ENCODE measurements around the gene SH3BP1.
"Not testable (repeated sequence)": the region's sequence is repeated elsewhere in the genome, so short reads cannot be mapped to it uniquely, and the experiment has no call there.

Gene SH3BP1

DNA sequence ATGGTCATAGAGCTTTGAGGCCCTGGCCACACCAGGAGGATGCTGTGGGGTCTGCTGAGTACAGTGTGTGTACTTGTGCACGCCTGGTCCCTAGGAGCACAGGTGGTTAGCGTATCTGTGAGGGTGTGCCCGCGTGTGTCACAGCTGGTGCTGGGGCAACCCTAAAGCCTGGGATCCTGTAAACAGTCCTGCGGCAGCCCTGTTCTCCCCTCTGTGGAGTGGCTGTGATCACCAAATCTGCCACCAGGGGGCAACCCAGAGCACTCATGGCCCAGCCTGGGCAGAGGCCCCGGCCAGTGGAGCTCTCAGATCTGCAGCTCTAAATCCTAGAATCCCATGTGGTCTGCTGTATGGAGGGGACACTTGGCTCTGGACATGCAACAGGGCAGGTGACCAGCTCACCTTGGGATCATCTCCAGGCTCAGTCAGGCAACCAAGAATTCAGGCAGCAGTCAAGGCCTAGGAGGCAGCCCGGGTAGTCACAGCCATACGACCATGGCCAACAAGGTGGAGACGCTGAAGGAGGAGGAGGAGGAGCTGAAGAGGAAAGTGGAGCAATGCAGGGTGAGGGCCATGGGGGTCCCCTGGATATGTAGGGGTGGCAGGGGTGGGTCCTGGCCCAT is 3.9 kb downstream of the SH3BP1 start:
- H3K9me3 ChIP-seq (ENCODE audit: control insufficient read depth in 2 of 2, low read length in 2 of 2): no peaks in the 10 kb centered on the region
- H3K4me3 ChIP-seq (ENCODE audit: low read length in 2 of 2): no peak overlapping the region
- no peaks in the 10 kb centered on the region for H3K36me3 ChIP-seq (ENCODE audit: control insufficient read depth in 2 of 2, insufficient read depth in 2 of 2, low read length in 2 of 2)
- H3K27me3 ChIP-seq (ENCODE audit: control insufficient read depth in 1 of 2, insufficient read depth in 2 of 2, low read length in 2 of 2): peaks cover 2 to 13% of the 10 kb centered on the region in 2 donors
- H3K27ac ChIP-seq (ENCODE audit: low read length): no peak overlapping the region
- H3K9ac ChIP-seq (ENCODE audit: low read length in 2 of 2): no peak overlapping the region
- H3K4me1 ChIP-seq (ENCODE audit: control insufficient read depth, insufficient read depth, low read length): peaks cover 24% of the 10 kb centered on the region

DNA sequence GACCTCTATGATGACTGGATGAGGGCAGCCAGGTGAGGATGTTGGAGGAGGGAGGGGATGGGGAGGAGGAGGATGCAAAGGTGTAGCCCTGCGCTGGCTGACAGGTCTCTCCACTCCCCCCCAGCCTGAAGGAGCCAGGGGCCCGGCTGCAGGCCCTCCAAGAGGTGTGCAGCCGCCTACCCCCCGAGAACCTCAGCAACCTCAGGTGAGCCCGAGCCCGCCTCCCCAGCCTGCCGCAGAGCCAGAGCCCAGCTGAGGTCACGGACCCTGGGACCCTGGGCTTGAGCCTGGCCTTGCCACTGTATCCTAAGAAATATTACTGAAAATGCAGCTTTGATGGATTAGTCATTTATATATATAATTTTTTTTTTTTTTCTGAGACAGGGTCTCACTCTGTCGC is 7.8 kb downstream of the SH3BP1 start:
- Histone ChIP-seq H3K27me3 (ENCODE audit: control insufficient read depth in 1 of 2, insufficient read depth in 2 of 2, low read length in 2 of 2) (no peaks in the 10 kb centered on the region), H3K36me3 (ENCODE audit: control insufficient read depth in 2 of 2, insufficient read depth in 2 of 2, low read length in 2 of 2) (no peaks in the 10 kb centered on the region), H3K9me3 (ENCODE audit: control insufficient read depth in 2 of 2, low read length in 2 of 2) (no peaks in the 10 kb centered on the region), H3K4me1 (ENCODE audit: control insufficient read depth, insufficient read depth, low read length) (peaks cover 13% of the 10 kb centered on the region), H3K9ac (ENCODE audit: low read length in 2 of 2) (no peak overlapping the region), H3K27ac (ENCODE audit: low read length) (no peak overlapping the region), H3K4me3 (ENCODE audit: low read length in 2 of 2) (no peak overlapping the region)

DNA sequence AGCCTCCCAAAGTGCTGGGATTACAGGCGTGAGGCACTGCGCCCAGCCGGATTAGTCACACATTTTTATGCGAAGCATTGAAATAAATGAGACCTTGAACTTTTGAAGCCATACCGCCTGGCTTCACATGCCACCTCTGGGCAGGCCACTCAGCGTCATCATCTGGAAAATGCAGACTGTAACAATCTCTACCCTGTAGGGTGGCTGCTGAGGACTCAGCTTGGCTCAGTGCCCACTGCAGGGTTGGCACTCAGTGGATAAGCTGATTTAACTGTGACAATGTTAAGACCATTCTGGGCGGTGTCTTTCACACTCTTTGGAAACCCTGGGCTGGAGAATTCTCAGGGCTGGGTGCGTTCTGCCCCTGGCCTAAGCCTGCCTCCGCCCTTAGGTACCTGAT is 8.5 kb downstream of the SH3BP1 start:
- H3K36me3 ChIP-seq (ENCODE audit: control insufficient read depth in 2 of 2, insufficient read depth in 2 of 2, low read length in 2 of 2): no peaks in the 10 kb centered on the region
- H3K9ac ChIP-seq (ENCODE audit: low read length in 2 of 2): no peak overlapping the region
- H3K27me3 ChIP-seq (ENCODE audit: control insufficient read depth in 1 of 2, insufficient read depth in 2 of 2, low read length in 2 of 2): no peaks in the 10 kb centered on the region
- no peak overlapping the region for H3K27ac ChIP-seq (ENCODE audit: low read length)
- H3K4me1 ChIP-seq (ENCODE audit: control insufficient read depth, insufficient read depth, low read length): peaks cover 8% of the 10 kb centered on the region
- H3K4me3 ChIP-seq (ENCODE audit: low read length in 2 of 2): no peak overlapping the region
- no peaks in the 10 kb centered on the region for H3K9me3 ChIP-seq (ENCODE audit: control insufficient read depth in 2 of 2, low read length in 2 of 2)

DNA sequence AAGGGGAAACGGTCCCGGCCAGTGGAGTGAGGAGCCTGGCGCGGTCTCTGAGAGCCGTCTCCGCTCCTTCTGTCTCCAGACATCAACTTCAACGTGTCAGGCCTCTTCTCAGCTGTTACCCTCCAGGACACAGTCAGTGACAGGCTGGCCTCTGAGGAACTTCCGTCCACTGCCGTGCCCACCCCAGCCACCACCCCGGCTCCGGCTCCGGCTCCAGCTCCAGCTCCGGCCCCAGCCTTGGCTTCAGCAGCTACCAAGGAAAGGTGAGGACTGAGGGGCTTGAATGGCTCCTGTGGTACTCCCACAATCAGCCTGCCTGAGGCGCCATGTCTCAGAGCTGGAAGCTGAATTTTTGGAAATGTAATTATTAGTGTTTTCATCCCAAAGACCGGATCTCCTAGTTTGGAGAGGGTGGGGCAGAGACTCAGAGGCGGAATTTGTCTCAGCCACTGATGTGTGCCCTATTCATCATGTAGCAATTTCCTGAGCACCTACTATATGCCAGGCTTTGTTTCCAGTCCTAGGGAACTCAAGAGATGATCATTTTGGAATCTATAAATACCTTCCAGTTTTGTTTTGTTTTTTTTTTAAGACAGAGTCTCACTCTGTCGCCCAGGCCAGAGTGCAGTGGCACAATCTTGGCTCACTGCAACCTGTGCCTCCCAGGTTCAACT is 11.1 kb downstream of the SH3BP1 start:
- Histone ChIP-seq H3K36me3 (ENCODE audit: control insufficient read depth in 2 of 2, insufficient read depth in 2 of 2, low read length in 2 of 2) (no peaks in the 10 kb centered on the region), H3K9ac (ENCODE audit: low read length in 2 of 2) (no peak overlapping the region), H3K27me3 (ENCODE audit: control insufficient read depth in 1 of 2, insufficient read depth in 2 of 2, low read length in 2 of 2) (no peaks in the 10 kb centered on the region), H3K27ac (ENCODE audit: low read length) (no peak overlapping the region), H3K4me3 (ENCODE audit: low read length in 2 of 2) (no peak overlapping the region), H3K9me3 (ENCODE audit: control insufficient read depth in 2 of 2, low read length in 2 of 2) (no peaks in the 10 kb centered on the region), H3K4me1 (ENCODE audit: control insufficient read depth, insufficient read depth, low read length) (no peaks in the 10 kb centered on the region)

DNA sequence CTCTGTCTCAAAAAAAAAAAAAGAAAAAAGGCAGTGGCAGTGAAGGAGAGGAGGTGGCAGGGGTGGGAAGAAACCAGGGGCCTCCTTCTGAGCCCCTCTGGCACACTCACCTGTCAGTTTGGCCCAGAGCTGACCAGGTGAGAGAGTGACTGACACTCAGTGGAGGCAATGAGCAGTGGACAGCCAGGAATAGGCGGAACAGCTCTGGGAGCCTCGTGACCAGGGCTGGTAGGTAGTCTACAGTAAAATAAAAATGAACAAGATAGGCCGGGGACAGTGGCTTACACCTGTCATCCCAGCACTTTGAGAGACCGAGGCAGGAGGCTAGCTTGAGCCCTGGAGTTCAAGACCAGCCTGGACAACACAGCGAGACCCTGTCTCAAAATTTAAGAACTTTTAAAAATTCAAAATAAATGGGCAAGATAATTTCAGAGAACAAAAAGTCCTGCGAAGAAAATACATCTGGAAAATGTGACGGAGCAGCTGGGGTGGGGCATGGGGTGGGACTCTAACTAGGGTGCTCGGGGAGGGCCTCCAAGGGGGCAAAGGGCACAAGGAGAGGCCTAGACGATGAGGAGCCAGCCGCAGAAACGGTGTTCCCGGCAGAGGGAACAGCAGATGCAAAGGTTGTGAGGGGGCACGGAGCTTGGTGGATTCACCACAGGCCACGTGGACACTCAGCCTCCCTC is 15.2 kb downstream of the SH3BP1 start:
- no peak overlapping the region for H3K27ac ChIP-seq (ENCODE audit: low read length)
- no peaks in the 10 kb centered on the region for H3K9me3 ChIP-seq (ENCODE audit: control insufficient read depth in 2 of 2, low read length in 2 of 2)
- H3K27me3 ChIP-seq (ENCODE audit: control insufficient read depth in 1 of 2, insufficient read depth in 2 of 2, low read length in 2 of 2): no peaks in the 10 kb centered on the region
- H3K4me1 ChIP-seq (ENCODE audit: control insufficient read depth, insufficient read depth, low read length): peaks cover 12% of the 10 kb centered on the region
- no peak overlapping the region for H3K4me3 ChIP-seq (ENCODE audit: low read length in 2 of 2)
- H3K36me3 ChIP-seq (ENCODE audit: control insufficient read depth in 2 of 2, insufficient read depth in 2 of 2, low read length in 2 of 2): no peaks in the 10 kb centered on the region
- H3K9ac ChIP-seq (ENCODE audit: low read length in 2 of 2): no peak overlapping the region

DNA sequence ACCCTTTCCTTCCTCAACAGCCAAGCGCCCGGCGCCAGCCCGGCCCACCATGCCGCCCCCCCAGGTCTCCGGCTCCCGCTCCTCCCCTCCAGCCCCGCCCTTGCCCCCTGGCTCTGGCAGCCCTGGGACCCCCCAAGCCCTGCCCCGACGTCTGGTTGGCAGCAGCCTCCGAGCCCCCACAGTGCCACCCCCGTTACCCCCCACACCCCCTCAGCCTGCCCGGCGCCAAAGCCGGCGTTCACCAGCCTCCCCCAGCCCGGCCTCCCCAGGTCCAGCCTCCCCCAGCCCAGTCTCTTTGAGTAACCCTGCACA is 15.7 kb downstream of the SH3BP1 start:
- H3K4me3 ChIP-seq (ENCODE audit: low read length in 2 of 2): no peak overlapping the region
- H3K27ac ChIP-seq (ENCODE audit: low read length): no peak overlapping the region
- H3K9ac ChIP-seq (ENCODE audit: low read length in 2 of 2): no peak overlapping the region
- H3K9me3 ChIP-seq (ENCODE audit: control insufficient read depth in 2 of 2, low read length in 2 of 2): no peaks in the 10 kb centered on the region
- H3K4me1 ChIP-seq (ENCODE audit: control insufficient read depth, insufficient read depth, low read length): peaks cover 17% of the 10 kb centered on the region
- no peaks in the 10 kb centered on the region for H3K36me3 ChIP-seq (ENCODE audit: control insufficient read depth in 2 of 2, insufficient read depth in 2 of 2, low read length in 2 of 2)
- H3K27me3 ChIP-seq (ENCODE audit: control insufficient read depth in 1 of 2, insufficient read depth in 2 of 2, low read length in 2 of 2): no peaks in the 10 kb centered on the region

DNA sequence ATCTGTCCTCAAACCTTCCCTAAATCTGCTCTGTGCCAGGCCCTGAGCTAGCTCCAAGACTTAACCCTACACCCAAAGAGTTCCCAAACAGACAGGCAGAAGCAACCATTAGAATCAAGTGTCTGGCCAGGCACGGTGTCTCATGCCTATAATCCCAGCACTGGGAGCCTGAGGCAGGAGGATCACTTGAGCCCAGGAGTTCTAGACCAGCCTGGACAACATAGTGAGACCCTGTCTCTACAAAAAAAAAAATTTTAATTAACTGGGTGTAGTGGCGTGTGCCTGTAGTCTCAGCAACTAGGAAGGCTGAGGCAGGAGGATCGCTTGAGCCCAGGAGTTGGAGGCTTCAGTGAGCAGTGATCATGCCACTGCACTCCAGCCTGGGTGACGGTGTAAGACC is 17.1 kb downstream of the SH3BP1 start:
- peaks cover 31% of the 10 kb centered on the region for H3K4me1 ChIP-seq (ENCODE audit: control insufficient read depth, insufficient read depth, low read length)
- H3K9ac ChIP-seq (ENCODE audit: low read length in 2 of 2); H3K27me3 ChIP-seq (ENCODE audit: control insufficient read depth in 1 of 2, insufficient read depth in 2 of 2, low read length in 2 of 2); H3K9me3 ChIP-seq (ENCODE audit: control insufficient read depth in 2 of 2, low read length in 2 of 2); H3K36me3 ChIP-seq (ENCODE audit: control insufficient read depth in 2 of 2, insufficient read depth in 2 of 2, low read length in 2 of 2); H3K4me3 ChIP-seq (ENCODE audit: low read length in 2 of 2); H3K27ac ChIP-seq (ENCODE audit: low read length): not testable (repeated sequence)

DNA sequence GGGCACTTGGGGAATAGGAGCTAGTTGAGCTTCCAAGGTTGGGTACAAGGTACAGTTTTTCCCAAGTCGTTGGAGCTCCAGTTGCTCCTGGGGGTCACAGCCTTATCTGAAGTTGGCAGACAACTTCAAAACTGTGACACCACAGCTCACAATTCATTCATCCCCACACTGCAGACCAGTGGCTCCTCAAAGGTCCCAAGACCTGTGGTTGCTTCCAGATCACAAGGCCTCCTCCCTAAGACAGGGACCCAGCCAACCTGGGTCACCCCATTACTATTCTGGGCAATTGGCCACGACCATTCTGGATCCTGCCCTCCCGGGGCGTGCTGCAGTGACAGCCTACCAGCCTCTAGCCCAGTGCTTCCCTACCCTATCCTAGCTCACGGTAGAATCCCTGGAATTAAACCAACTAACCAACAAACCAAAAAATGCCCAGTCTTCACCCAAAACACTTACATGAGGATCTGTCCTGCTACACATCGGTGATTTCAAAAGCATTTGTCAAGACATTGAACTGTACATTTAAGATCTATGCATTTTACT is 18.2 kb downstream of the SH3BP1 start:
- no peaks in the 10 kb centered on the region for H3K9me3 ChIP-seq (ENCODE audit: control insufficient read depth in 2 of 2, low read length in 2 of 2)
- H3K4me3 ChIP-seq (ENCODE audit: low read length in 2 of 2): peak overlapping the region; percentile 74 to 83
- peaks cover 40% of the 10 kb centered on the region for H3K4me1 ChIP-seq (ENCODE audit: control insufficient read depth, insufficient read depth, low read length)
- peak overlapping the region; percentile 91 for H3K27ac ChIP-seq (ENCODE audit: low read length)
- H3K27me3 ChIP-seq (ENCODE audit: control insufficient read depth in 1 of 2, insufficient read depth in 2 of 2, low read length in 2 of 2): no peaks in the 10 kb centered on the region
- no peaks in the 10 kb centered on the region for H3K36me3 ChIP-seq (ENCODE audit: control insufficient read depth in 2 of 2, insufficient read depth in 2 of 2, low read length in 2 of 2)
- peak overlapping the region; percentile 54 to 80 for H3K9ac ChIP-seq (ENCODE audit: low read length in 2 of 2)

DNA sequence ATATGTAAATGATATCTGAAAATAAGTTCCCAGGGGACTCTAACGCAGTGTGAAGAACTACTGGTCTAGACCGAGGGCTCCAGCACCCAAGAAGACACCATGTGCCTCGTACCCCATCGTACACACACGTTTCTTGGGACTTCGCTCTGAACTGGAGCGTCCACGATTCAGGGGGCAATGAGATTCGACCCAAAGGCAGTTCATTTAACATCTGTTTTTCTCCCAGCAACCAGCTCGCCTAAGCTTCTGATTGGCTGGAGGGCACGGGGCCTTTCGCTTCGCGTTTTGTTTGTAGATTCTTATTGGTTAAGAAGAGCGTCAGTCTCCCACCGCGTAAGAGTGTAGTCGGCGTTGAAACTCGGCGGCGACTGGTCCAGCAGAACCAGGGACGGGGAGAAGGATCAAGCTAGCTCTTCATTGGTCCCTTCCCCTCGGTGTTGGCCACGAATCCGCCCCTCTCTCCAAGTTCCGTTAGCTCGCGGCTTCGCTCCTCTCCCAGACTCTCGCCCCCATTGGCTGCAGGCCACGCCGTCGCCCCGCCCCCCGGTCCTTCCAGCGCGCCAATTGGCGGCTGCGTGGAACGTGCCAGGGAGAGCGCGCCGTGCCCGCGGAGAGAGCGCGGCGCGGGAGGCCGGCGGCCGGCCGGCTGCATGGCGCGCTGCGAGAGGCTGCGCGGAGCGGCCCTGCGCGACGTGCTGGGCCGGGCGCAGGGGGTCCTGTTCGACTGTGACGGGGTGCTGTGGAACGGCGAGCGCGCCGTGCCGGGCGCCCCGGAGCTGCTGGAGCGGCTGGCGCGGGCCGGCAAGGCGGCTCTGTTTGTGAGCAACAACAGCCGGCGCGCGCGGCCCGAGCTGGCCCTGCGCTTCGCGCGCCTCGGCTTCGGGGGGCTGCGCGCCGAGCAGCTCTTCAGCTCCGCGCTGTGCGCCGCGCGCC is 18.9 kb downstream of the SH3BP1 start, which contains the start of gene PDXP:
Gene PDXP (plus strand): TSS at position 591 of the 933 bp plus-strand sequence. CDS start 60 bp downstream, at position 651.
- H3K9ac ChIP-seq (ENCODE audit: low read length in 2 of 2): peak within 1 kb of the TSS; percentile 64 to 80
- H3K27me3 ChIP-seq (ENCODE audit: control insufficient read depth in 1 of 2, insufficient read depth in 2 of 2, low read length in 2 of 2): no peaks in the 10 kb centered on the region
- no peaks in the 10 kb centered on the region for H3K36me3 ChIP-seq (ENCODE audit: control insufficient read depth in 2 of 2, insufficient read depth in 2 of 2, low read length in 2 of 2)
- H3K4me3 ChIP-seq (ENCODE audit: low read length in 2 of 2): peak within 1 kb of the TSS; percentile 74 to 83
- H3K4me1 ChIP-seq (ENCODE audit: control insufficient read depth, insufficient read depth, low read length): peaks cover 41% of the 10 kb centered on the region
- H3K9me3 ChIP-seq (ENCODE audit: control insufficient read depth in 2 of 2, low read length in 2 of 2): no peaks in the 10 kb centered on the region
- H3K27ac ChIP-seq (ENCODE audit: low read length): peak within 1 kb of the TSS; percentile 91
